GM12878 (cell line): ENCODE results near the gene SFT2D2.

Experiments used
- POLR2A ChIP-seq: IDR thresholded peaks from 2 replicates; pipeline ENCODE4 v1.6.1; 2011; ENCODE audit warnings: low read depth, mild to moderate bottlenecking, low read length
- RB1 ChIP-seq: fragments of 450-650 bp; formaldehyde crosslinking; IDR thresholded peaks from 2 replicates; pipeline ENCODE4 v1.6.1; 2017; ENCODE audit warnings: mild to moderate bottlenecking, borderline replicate concordance
- SPI1 ChIP-seq: IDR thresholded peaks from 2 replicates; pipeline ENCODE4 v1.6.1; 2011; ENCODE audit warnings: low read depth, mild to moderate bottlenecking, low read length, moderate library complexity, borderline replicate concordance; ENCODE audit not compliant: insufficient read depth
- TF ChIP-seq, protein P1 (sequence below): IDR thresholded peaks from 2 replicates; pipeline ENCODE4 v1.6.1; 2011; ENCODE audit warnings: low read depth, low read length, improper control_type of control experiment, borderline replicate concordance
- TF ChIP-seq, protein P2 (sequence below), 3 experiments: IDR thresholded peaks in 2 of 3; conservative IDR thresholded peaks in 1 of 3; 2 replicates each; pipeline ENCODE4 v1.5.1; 2011; ENCODE audit warnings: low read depth in 3 of 3, low read length in 3 of 3, mild to moderate bottlenecking in 3 of 3, control low read depth in 2 of 3, moderate library complexity in 2 of 3, inconsistent platforms in 1 of 3, mixed read lengths in 1 of 3; ENCODE audit not compliant: control insufficient read depth in 2 of 3, insufficient read depth in 1 of 3; ENCODE audit errors: extremely low read depth in 1 of 3
- TF ChIP-seq, protein P3 (sequence below): IDR thresholded peaks from 2 replicates; pipeline ENCODE4 v1.6.1; 2011; ENCODE audit warnings: low read depth, mild to moderate bottlenecking, low read length, moderate library complexity, borderline replicate concordance; ENCODE audit errors: extremely low read depth

DNA sequence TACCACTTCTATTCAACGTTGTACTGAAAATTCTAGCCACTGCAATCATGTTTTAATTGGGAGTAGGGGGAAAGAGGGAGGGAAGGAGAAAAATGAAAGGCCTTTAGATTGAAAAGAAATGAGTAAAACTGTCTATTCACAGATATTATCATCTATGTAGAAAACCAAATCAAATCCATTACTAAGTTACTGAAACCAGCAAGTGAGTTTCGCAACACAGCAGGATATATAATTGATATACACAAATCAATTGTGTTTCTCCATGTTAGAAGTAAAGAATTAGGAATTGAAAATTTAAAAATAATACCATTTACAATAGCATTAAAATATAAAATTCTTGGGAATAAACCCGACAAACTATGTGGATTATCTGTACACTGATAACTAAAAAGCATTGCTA, 19.2 kb downstream of the SFT2D2 start:
- TF ChIP-seq SPI1 (no peak), RB1 (no peak), POLR2A (no peak)
- TF ChIP-seq, protein P1, sequence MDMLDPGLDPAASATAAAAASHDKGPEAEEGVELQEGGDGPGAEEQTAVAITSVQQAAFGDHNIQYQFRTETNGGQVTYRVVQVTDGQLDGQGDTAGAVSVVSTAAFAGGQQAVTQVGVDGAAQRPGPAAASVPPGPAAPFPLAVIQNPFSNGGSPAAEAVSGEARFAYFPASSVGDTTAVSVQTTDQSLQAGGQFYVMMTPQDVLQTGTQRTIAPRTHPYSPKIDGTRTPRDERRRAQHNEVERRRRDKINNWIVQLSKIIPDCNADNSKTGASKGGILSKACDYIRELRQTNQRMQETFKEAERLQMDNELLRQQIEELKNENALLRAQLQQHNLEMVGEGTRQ, result no peak
- TF ChIP-seq, protein P2, sequence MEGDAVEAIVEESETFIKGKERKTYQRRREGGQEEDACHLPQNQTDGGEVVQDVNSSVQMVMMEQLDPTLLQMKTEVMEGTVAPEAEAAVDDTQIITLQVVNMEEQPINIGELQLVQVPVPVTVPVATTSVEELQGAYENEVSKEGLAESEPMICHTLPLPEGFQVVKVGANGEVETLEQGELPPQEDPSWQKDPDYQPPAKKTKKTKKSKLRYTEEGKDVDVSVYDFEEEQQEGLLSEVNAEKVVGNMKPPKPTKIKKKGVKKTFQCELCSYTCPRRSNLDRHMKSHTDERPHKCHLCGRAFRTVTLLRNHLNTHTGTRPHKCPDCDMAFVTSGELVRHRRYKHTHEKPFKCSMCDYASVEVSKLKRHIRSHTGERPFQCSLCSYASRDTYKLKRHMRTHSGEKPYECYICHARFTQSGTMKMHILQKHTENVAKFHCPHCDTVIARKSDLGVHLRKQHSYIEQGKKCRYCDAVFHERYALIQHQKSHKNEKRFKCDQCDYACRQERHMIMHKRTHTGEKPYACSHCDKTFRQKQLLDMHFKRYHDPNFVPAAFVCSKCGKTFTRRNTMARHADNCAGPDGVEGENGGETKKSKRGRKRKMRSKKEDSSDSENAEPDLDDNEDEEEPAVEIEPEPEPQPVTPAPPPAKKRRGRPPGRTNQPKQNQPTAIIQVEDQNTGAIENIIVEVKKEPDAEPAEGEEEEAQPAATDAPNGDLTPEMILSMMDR (IDR thresholded peaks at IDR 0.05 in 2 of 3, conservative IDR thresholded peaks at IDR 0.05 in 1 of 3; ENCODE audit: control insufficient read depth in 2 of 3, extremely low read depth in 1 of 3, insufficient read depth in 1 of 3, low read depth in 3 of 3, low read length in 3 of 3), result no peak
- TF ChIP-seq, protein P3, sequence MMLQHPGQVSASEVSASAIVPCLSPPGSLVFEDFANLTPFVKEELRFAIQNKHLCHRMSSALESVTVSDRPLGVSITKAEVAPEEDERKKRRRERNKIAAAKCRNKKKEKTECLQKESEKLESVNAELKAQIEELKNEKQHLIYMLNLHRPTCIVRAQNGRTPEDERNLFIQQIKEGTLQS, result no peak
